DND-41 (cell line): ENCODE results near the gene NPR3.

Experiments
- ATAC-seq: fragments of 200-7000 bp; cut with Tn5 transposase; 3 replicates; pipeline ENCODE4 v1.9.1; 2021; ENCODE audit warnings: low read depth; ENCODE audit not compliant: insufficient read depth
- DNase-seq: peaks from one replicate; pipeline ENCODE4 v3.0.0-alpha.2; 2020
- H2AFZ ChIP-seq: 2 replicates; pipeline ENCODE4 v1.6.0; 2012; ENCODE audit warnings: low read depth, low read length
- H3K27ac ChIP-seq: 2 replicates; pipeline ENCODE4 v1.5.1; 2012; ENCODE audit warnings: low read length, inconsistent platforms
- H3K27me3 ChIP-seq: fragments of 200-600 bp; sonication (generic); 2 replicates; pipeline ENCODE4 v1.6.0; 2012; ENCODE audit warnings: low read length, mild to moderate bottlenecking, inconsistent platforms; ENCODE audit not compliant: insufficient read depth, poor library complexity
- H3K36me3 ChIP-seq: 2 replicates; pipeline ENCODE4 v1.5.1; 2012; ENCODE audit warnings: low read length, inconsistent platforms; ENCODE audit not compliant: insufficient read depth
- H3K4me1 ChIP-seq: 2 replicates; pipeline ENCODE4 v1.5.1; 2012; ENCODE audit warnings: mild to moderate bottlenecking, low read length; ENCODE audit not compliant: insufficient read depth
- H3K4me2 ChIP-seq: 2 replicates; pipeline ENCODE4 v1.6.0; 2012; ENCODE audit warnings: mild to moderate bottlenecking, moderate library complexity, low read length, inconsistent platforms; ENCODE audit not compliant: insufficient read depth
- H3K4me3 ChIP-seq, 2 experiments: fragments of 200-600 bp in 1 of 2; shearing (Covaris generic) in 1 of 2; 2 replicates each; pipeline ENCODE4 v1.5.1; 2012 to 2016; ENCODE audit warnings: inconsistent platforms in 2 of 2, low read length in 2 of 2, mild to moderate bottlenecking in 2 of 2, low read depth in 1 of 2, moderate library complexity in 1 of 2
- H3K79me2 ChIP-seq: 2 replicates; pipeline ENCODE4 v1.6.0; 2012; ENCODE audit warnings: low read length, inconsistent platforms; ENCODE audit not compliant: insufficient read depth
- H3K9ac ChIP-seq: 2 replicates; pipeline ENCODE4 v1.6.0; 2012; ENCODE audit warnings: low read depth, mild to moderate bottlenecking, inconsistent platforms, low read length, moderate library complexity
- H3K9me3 ChIP-seq: 2 replicates; pipeline ENCODE4 v1.5.1; 2012; ENCODE audit warnings: low read length, moderate library complexity, mild to moderate bottlenecking, inconsistent platforms; ENCODE audit not compliant: insufficient read depth, severe bottlenecking
- H4K20me1 ChIP-seq: 2 replicates; pipeline ENCODE4 v1.6.0; 2012; ENCODE audit warnings: low read length; ENCODE audit not compliant: insufficient read depth
- CTCF ChIP-seq: IDR thresholded peaks from 2 replicates; pipeline ENCODE4 v1.5.1; 2012; ENCODE audit warnings: borderline replicate concordance, low read length, moderate library complexity, mild to moderate bottlenecking; ENCODE audit not compliant: poor library complexity, severe bottlenecking; ENCODE audit errors: extremely low read depth
- EZH2 ChIP-seq: IDR thresholded peaks from 3 replicates; pipeline ENCODE4 v1.6.1; 2012; ENCODE audit warnings: borderline replicate concordance, low read depth, mild to moderate bottlenecking, moderate library complexity, low read length, inconsistent platforms; ENCODE audit not compliant: severe bottlenecking

The NPR3 gene

GRCh38 chr5:32690666-32691065, 20.5 kb upstream of the NPR3 start:
- H2AFZ ChIP-seq = no peak overlapping the region
- no peak for ATAC-seq
- H3K4me1 ChIP-seq = no peaks in the 10 kb centered on the region
- no peaks in the 10 kb centered on the region for H3K27me3 ChIP-seq
- TF ChIP-seq EZH2 (no peak), CTCF (no peak)
- H3K79me2 ChIP-seq = no peaks in the 10 kb centered on the region
- H3K36me3 ChIP-seq = no peaks in the 10 kb centered on the region
- H3K9ac ChIP-seq = no peak overlapping the region
- DNase-seq = no peak
- no peaks in the 10 kb centered on the region for H3K9me3 ChIP-seq
- H3K4me2 ChIP-seq = no peak overlapping the region
- no peak overlapping the region for H3K27ac ChIP-seq
- H3K4me3 ChIP-seq = no peak overlapping the region
- no peaks in the 10 kb centered on the region for H4K20me1 ChIP-seq

GRCh38 chr5:32692036-32692746, 18.9 kb upstream of the NPR3 start:
- Histone ChIP-seq H3K79me2 (no peaks in the 10 kb centered on the region), H3K4me1 (no peaks in the 10 kb centered on the region), H3K9ac (no peak overlapping the region), H3K36me3 (no peaks in the 10 kb centered on the region), H3K27ac (no peak overlapping the region), H3K4me3 (no peak overlapping the region), H4K20me1 (no peaks in the 10 kb centered on the region), H3K27me3 (no peaks in the 10 kb centered on the region), H3K9me3 (no peaks in the 10 kb centered on the region), H2AFZ (no peak overlapping the region), H3K4me2 (no peak overlapping the region)
- ATAC-seq (no peak), DNase-seq (no peak)
- TF ChIP-seq EZH2 (no peak), CTCF (no peak)

DNA sequence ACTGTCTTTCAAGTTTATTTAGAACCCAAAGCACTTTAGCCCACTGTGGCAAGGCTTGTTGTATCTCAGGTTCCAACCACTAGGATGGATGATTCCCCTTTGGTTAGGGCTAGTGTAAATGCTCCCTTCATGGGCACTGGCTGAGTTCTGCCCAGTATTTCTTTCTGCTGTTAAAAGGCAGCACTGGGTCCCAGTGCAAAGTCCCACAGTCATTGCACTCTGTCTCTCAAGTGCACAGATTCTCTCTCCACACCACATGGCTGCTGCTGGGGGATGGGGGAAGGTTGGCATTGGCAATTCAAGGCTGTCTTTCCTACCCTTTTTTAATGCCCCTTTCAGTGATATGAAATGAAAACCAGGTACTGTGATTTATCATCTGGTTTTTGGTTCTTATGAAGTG, 7.2 kb upstream of the NPR3 start:
- no peaks in the 10 kb centered on the region for H3K36me3 ChIP-seq
- H4K20me1 ChIP-seq = no peaks in the 10 kb centered on the region
- H3K27me3 ChIP-seq = no peaks in the 10 kb centered on the region
- DNase-seq = no peak
- H3K27ac ChIP-seq = no peak overlapping the region
- no peaks in the 10 kb centered on the region for H3K79me2 ChIP-seq
- no peak overlapping the region for H2AFZ ChIP-seq
- no peak for ATAC-seq
- H3K4me2 ChIP-seq = no peak overlapping the region
- no peak for TF ChIP-seq EZH2
- no peak for TF ChIP-seq CTCF
- no peak overlapping the region for H3K9ac ChIP-seq
- H3K4me3 ChIP-seq = no peak overlapping the region
- no peaks in the 10 kb centered on the region for H3K9me3 ChIP-seq
- H3K4me1 ChIP-seq = no peaks in the 10 kb centered on the region
